Epithelial cell of proximal tubule (primary cell): ENCODE data around the gene TENT5C. TPM values are rescaled to one million over a fixed set of nuclear protein-coding genes. Genes with fewer than 3 reads are reported as not detected.

Experiments
- DNase-seq: peaks from one replicate; pipeline ENCODE4 v3.0.0-alpha.2; 2011; ENCODE audit warnings: low read depth
- H3K4me3 ChIP-seq: 2 replicates; pipeline ENCODE4 v1.5.1; 2011; ENCODE audit warnings: low read depth, mild to moderate bottlenecking, low read length
- total RNA-seq: library from RNA; depleted of rRNA; stranded (reverse); fragments of >200 nt; gene quantifications from 2 replicates; pipeline ENCODE4 v1.2.3, GENCODE V29; 2015
- TF ChIP-seq, protein P1 (sequence below): conservative IDR thresholded peaks from 2 replicates; pipeline ENCODE4 v1.5.1; 2012; ENCODE audit warnings: low read depth, mild to moderate bottlenecking, low read length

Gene TENT5C
- total RNA-seq, 1 donor from 2014 or later = not detected

DNA sequence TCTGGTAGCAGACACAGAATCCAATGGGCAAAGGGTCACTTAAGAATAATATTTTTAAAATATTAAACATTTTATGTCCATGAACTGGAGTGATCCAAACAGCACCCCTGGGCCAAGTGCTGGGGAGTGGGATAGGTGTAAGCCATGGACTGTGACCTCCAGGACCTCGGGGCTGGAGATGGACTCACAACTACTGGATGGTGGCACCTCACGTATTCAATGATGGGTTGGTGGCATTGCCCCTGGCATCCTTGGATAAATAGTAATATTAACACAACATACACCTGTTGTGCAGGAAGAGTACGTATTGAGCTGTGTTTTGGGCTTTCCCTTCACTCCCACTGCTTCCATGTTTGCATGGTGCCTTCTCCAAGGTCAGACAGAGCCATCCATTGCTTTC is 39.3 kb upstream of the TENT5C start:
- H3K4me3 ChIP-seq = no peak overlapping the region
- DNase-seq = no peak
- TF ChIP-seq, protein P1, sequence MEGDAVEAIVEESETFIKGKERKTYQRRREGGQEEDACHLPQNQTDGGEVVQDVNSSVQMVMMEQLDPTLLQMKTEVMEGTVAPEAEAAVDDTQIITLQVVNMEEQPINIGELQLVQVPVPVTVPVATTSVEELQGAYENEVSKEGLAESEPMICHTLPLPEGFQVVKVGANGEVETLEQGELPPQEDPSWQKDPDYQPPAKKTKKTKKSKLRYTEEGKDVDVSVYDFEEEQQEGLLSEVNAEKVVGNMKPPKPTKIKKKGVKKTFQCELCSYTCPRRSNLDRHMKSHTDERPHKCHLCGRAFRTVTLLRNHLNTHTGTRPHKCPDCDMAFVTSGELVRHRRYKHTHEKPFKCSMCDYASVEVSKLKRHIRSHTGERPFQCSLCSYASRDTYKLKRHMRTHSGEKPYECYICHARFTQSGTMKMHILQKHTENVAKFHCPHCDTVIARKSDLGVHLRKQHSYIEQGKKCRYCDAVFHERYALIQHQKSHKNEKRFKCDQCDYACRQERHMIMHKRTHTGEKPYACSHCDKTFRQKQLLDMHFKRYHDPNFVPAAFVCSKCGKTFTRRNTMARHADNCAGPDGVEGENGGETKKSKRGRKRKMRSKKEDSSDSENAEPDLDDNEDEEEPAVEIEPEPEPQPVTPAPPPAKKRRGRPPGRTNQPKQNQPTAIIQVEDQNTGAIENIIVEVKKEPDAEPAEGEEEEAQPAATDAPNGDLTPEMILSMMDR = no peak

DNA sequence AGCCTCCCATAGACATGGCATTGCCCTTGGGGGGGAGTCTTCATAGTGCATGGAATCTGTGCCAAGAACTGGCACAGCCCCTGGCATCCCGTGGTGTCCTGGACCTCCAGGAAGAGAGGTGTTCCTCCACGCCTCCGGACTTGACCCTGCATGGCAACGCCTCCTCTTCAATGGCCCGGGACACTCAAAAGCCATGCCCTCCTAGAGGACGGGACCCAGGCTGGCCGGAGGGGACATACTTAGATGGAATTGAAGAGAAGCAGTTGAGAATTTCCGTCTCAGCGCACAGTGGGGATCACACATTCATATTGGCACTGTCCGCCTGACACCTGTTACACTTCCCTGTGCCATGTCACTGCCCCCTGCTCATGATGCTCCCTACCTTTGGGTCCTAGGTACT is 38.4 kb upstream of the TENT5C start:
- TF ChIP-seq, protein P1 = no peak
- no peak for DNase-seq
- H3K4me3 ChIP-seq = no peak overlapping the region

DNA sequence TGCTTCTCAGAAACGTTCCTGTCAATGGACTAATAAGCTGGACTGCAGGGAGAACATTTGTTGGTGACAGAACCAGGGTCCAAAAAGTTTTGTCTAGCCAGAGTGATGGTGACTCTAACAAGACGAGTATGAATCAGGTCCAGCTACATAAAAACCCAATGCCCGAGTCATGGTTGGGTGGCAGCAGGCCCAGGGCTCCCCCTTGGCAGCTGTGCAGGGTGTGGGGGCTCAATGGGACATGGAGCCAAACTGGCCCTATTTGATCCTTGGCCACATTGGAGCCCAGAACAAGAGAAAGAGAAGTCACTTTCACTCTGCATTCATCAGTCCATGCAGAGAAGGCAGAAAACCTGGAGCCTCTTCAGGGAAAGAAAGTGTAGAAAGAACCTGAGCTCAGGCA is 37.9 kb upstream of the TENT5C start:
- H3K4me3 ChIP-seq = no peak overlapping the region
- TF ChIP-seq, protein P1 = no peak
- DNase-seq = no peak

DNA sequence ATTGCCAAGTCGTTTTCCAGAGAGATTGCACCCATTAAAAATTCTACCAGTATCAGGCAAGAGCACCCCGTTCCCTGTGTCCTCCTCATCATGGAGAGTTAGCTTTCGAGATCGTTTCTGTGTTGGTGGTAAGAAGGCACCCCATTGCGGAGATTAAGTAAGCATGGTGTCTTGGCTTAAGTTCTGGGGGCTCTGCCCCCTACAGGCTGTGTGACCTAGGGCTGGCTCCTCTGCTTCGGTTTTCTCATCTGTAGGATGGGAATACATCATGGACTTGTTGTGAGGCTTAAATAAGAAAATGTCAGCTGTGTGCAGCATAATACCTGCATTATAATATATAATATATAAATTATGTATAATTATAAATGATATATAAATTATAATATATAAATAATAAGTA is 36.8 kb upstream of the TENT5C start:
- no peak overlapping the region for H3K4me3 ChIP-seq
- TF ChIP-seq, protein P1 = peak; percentile 10
- no peak for DNase-seq

DNA sequence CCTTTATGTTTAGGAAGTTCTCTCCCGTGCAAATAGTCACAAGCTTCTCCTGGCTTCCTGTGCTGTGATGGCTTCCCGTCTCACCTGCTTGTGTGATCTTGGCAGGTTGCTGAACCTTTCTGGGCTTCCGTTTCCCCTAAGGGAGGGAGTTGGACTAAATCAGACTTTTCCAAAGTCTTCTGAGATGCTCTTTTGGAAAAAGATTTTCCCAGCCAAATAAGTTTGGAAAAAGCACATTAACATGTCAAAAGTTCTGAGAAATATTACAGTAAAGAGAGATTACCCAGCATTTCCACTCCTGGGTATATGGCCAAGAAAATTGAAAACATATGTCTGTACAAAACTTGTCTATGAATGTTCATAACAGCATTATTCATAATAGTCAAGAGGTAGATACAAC is 36.0 kb upstream of the TENT5C start:
- TF ChIP-seq, protein P1 = no peak
- DNase-seq = no peak
- H3K4me3 ChIP-seq = no peak overlapping the region

DNA sequence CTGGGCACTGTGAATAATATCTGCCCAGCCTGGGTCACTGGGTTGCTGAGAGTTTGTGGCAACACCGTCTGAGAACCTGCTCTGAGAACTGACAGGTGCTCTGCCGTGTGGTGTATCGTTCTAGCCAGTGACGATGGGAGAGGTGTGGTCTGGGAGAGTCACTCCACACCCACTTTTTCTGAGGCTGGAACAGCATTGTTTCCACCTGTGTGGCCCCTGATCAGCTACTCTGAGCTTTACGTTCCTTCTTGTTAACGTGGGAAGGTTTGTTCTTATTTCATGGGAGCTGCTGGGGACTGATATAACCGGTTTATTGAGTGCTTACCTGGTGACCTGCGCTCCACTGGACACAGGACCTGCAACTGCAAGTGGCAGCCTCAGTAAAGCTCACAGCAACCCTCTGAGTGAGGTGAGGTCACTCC is 34.8 kb upstream of the TENT5C start:
- H3K4me3 ChIP-seq = no peak overlapping the region
- no peak for DNase-seq
- TF ChIP-seq, protein P1 = no peak

DNA sequence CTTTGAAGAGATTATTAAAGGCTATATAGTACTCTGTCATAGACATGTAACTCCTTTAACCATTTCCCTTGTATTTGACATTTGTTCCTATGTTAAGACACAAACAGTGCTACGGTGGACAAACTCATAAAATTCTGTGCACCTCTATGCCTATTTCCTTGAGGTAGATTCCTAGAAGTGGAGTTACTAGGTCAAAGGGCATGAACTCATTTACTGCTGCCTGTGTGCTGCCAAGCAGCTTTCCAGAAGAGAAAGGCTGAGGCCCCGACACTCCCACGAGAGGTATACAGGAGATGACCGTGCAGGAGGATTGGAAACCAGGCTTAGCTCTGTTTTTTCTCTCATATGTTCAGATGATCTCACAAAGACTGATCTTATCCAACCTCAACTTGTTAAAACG is 34.4 kb upstream of the TENT5C start:
- no peak for DNase-seq
- TF ChIP-seq, protein P1 = no peak
- no peak overlapping the region for H3K4me3 ChIP-seq
